Thyroid gland (tissue), 4 donors: ENCODE data around the gene SLC35B1. TPM values are rescaled to one million over a fixed set of nuclear protein-coding genes. Genes with fewer than 3 reads are reported as not detected.
A peak's percentile ranks its signal among the peaks of the same experiment; 100 is the strongest.

Source experiments
- DNase-seq, 2 donors: peaks; one replicate each; pipeline ENCODE4 v3.0.0-alpha.2; 2019
- H3K27ac ChIP-seq, 3 donors: fragments of 200-600 bp; sonication (generic); 1 replicate in 2 of 3; 2 replicates in 1 of 3; pipeline ENCODE4 v1.5.1; 2016 to 2019; ENCODE audit warnings: mild to moderate bottlenecking in 1 of 3, moderate library complexity in 1 of 3
- H3K27me3 ChIP-seq: fragments of 200-600 bp; sonication (generic); one replicate; pipeline ENCODE4 v1.5.1; 2019
- H3K36me3 ChIP-seq, 2 donors: fragments of 200-600 bp; sonication (generic); one replicate each; pipeline ENCODE4 v1.5.1; 2016 to 2019
- H3K4me1 ChIP-seq, 2 donors: fragments of 200-600 bp; sonication (generic); one replicate each; pipeline ENCODE4 v1.5.1; 2017 to 2019
- H3K4me3 ChIP-seq, 3 donors: fragments of 200-600 bp; sonication (generic); replicated peaks in 1 of 3; 1 replicate in 2 of 3; 2 replicates in 1 of 3; pipeline ENCODE4 v1.5.1; 2016; ENCODE audit warnings: mild to moderate bottlenecking in 1 of 3
- H3K9me3 ChIP-seq: fragments of 200-600 bp; sonication (generic); one replicate; pipeline ENCODE4 v1.5.1; 2017
- CTCF ChIP-seq, 6 experiments: fragments of 200-600 bp in 3 of 6; fragments of 450-650 bp in 3 of 6; sonication (generic) in 3 of 6; IDR thresholded peaks; one replicate each; pipeline ENCODE4 v1.5.1; 2016 to 2019; ENCODE audit warnings: antibody characterized with exemption in 6 of 6, mild to moderate bottlenecking in 2 of 6, inconsistent platforms in 1 of 6, moderate library complexity in 1 of 6
- POLR2A ChIP-seq, 2 donors: fragments of 450-650 bp; IDR thresholded peaks; one replicate each; pipeline ENCODE4 v1.6.1; 2017; ENCODE audit warnings: antibody characterized with exemption in 2 of 2, mild to moderate bottlenecking in 2 of 2, moderate library complexity in 1 of 2
- WGBS, 2 donors: methylation state at CpG; one replicate each; pipeline ENCODE4 v1.1.5; 2017; 5-methylcytosine and 5-hydroxymethylcytosine counted together
- intact Hi-C: fragments of 100-400 bp; cut with DNase I; formaldehyde crosslinking; loops from one replicate; pipeline ENCODE4 v1.15.1; 2023
- total RNA-seq, 4 donors: library from RNA; depleted of rRNA; stranded (reverse); fragments of >200 nt; gene quantifications; one replicate each; pipeline ENCODE4 v1.2.3, GENCODE V29; 2016

The SLC35B1 gene
- total RNA-seq, 4 donors from 2014 or later: 77.5 to 171 (median 94.7) TPM

GRCh38 chr17:49690256-49690655 lies 17.5 kb downstream of the SLC35B1 start:
- intact Hi-C loops: loop anchor here (10.0 kb wide), 1 partner anchor 305 kb away; the partner anchor contains the start of gene DLX3
- WGBS, 2 donors: 56 to 61% methylated on average over 2 of the region's 2 CpGs
- DNase-seq: no peak
- Histone ChIP-seq H3K27ac (no peak overlapping the region), H3K27me3 (no peaks in the 10 kb centered on the region), H3K4me3 (no peak overlapping the region), H3K4me1 (peaks cover 0 to 14% of the 10 kb centered on the region in 2 donors), H3K9me3 (no peaks in the 10 kb centered on the region), H3K36me3 (no peaks in the 10 kb centered on the region)
- no peak for TF ChIP-seq POLR2A (IDR thresholded peaks at IDR 0.05)
- no peak for TF ChIP-seq CTCF (IDR thresholded peaks at IDR 0.05)

GRCh38 chr17:49688848-49689247 lies 18.9 kb downstream of the SLC35B1 start:
- peaks cover 0 to 10% of the 10 kb centered on the region in 2 donors for H3K4me1 ChIP-seq
- DNase-seq: no peak
- WGBS, 2 donors: 81 to 89% methylated on average over 4 of the region's 4 CpGs
- TF ChIP-seq CTCF (IDR thresholded peaks at IDR 0.05): no peak
- TF ChIP-seq POLR2A (IDR thresholded peaks at IDR 0.05): no peak
- H3K36me3 ChIP-seq: no peaks in the 10 kb centered on the region
- no peaks in the 10 kb centered on the region for H3K9me3 ChIP-seq
- intact Hi-C loops: no loop called here
- H3K27ac ChIP-seq: peak overlapping the region in 2 of 3 donors; percentile 8 to 41
- no peak overlapping the region for H3K4me3 ChIP-seq
- no peaks in the 10 kb centered on the region for H3K27me3 ChIP-seq

GRCh38 chr17:49687878-49688491 lies 19.8 kb downstream of the SLC35B1 start:
- Histone ChIP-seq H3K27ac (peak overlapping the region in 2 of 3 donors; percentile 41 to 51), H3K36me3 (no peaks in the 10 kb centered on the region), H3K4me1 (peaks cover 0 to 10% of the 10 kb centered on the region in 2 donors), H3K4me3 (no peak overlapping the region), H3K27me3 (no peaks in the 10 kb centered on the region), H3K9me3 (no peaks in the 10 kb centered on the region)
- intact Hi-C loops: no loop called here
- DNase-seq: no peak
- 66 to 68% methylated on average over 10 of the region's 10 CpGs for WGBS, 2 donors
- no peak for TF ChIP-seq CTCF (IDR thresholded peaks at IDR 0.05)
- TF ChIP-seq POLR2A (IDR thresholded peaks at IDR 0.05): no peak

GRCh38 chr17:49681106-49681979 lies 26.4 kb downstream of the SLC35B1 start:
- Histone ChIP-seq H3K4me1 (peaks cover 4 to 9% of the 10 kb centered on the region in 2 donors), H3K9me3 (no peaks in the 10 kb centered on the region), H3K36me3 (no peaks in the 10 kb centered on the region), H3K27ac (no peak overlapping the region), H3K27me3 (no peaks in the 10 kb centered on the region), H3K4me3 (no peak overlapping the region)
- WGBS, 2 donors: 74 to 79% methylated on average over 9 of the region's 9 CpGs
- DNase-seq: no peak
- TF ChIP-seq POLR2A (IDR thresholded peaks at IDR 0.05) (no peak), CTCF (IDR thresholded peaks at IDR 0.05) (no peak)
- intact Hi-C loops: no loop called here

- intact Hi-C loops: no loop called here
- no peak for TF ChIP-seq POLR2A (IDR thresholded peaks at IDR 0.05)
- Histone ChIP-seq H3K9me3 (no peaks in the 10 kb centered on the region), H3K4me3 (no peak overlapping the region), H3K36me3 (no peaks in the 10 kb centered on the region), H3K27me3 (no peaks in the 10 kb centered on the region), H3K4me1 (peaks cover 14 to 19% of the 10 kb centered on the region in 2 donors), H3K27ac (no peak overlapping the region)
- 75 to 76% methylated on average over 6 of the region's 6 CpGs for WGBS, 2 donors
- no peak for DNase-seq
These were observed 27.4 kb downstream of the SLC35B1 start for GRCh38 chr17:49680314-49680713.
